HG03060 (cell line): ENCODE results near the gene KDELR1.
"Not testable (repeated sequence)": the region's sequence is repeated elsewhere in the genome, so short reads cannot be mapped to it uniquely, and the experiment has no call there.

ENCODE experiments used
- ATAC-seq: cut with Tn5 transposase; IDR thresholded peaks from one replicate; pipeline ENCODE4 v1.9.1; 2021; ENCODE audit warnings: low read depth, moderate number of reproducible peaks; ENCODE audit not compliant: unreplicated experiment

KDELR1 gene

DNA sequence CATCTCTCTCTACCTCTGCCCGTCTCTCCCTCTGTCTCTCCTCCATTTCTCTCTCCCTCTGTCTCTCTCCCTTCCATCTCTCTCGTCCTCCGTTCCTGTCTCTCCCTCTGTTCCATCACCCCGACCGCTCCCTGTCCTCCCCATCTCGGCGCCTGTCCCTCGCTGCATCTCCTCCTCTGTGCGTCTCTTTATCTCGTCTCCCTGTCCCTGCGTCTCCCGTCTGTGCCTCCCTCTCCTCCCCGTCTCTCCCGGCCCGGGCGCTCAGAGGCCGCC lies 6.7 kb upstream of the KDELR1 start:
- no peak for ATAC-seq

DNA sequence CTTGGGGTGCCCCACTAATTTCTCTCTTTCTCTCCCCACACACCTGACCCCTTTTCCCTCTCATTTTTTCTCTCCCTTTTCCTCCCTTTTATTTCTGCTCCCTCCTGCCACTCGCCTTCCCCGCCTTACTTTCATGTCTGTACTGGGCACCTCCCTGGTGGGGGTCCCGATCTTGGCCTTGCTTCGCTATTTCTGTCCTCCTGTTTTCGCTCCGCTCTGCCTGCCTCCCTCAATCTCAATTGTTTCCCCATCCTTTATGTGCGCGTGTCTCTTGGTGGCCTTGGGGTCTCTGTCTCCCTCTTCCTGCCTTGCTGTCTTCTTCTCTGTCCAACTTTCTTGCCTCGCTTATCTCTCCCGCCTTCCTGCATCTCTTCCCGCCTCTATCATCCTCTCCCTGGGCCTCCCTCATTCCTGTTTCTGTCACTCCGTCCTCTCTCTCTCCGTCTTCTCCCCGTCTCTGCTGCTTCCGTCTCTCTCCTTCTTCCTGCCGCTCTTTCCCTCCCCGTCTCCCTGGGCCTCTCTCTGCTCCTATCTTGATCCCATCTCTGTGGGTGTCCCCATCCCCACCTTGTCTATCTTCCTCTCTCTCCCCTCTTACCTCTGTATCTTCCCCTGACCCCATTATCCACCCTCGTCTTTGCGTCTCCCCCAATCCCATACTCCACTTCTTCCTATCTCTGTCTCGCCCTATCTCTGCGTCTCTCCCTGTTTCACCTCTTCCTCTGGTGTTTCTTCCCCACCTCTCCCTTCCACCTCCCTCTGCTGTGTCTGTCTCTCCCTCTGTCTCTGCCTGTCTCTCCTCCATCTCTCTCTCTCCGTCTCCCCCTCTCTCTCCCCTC lies 6.1 kb upstream of the KDELR1 start:
- no peak for ATAC-seq

- ATAC-seq: no peak
Observed at GRCh38 chr19:48396824-48397176, 5.4 kb upstream of the KDELR1 start.

GRCh38 chr19:48396016-48396823 lies 4.9 kb upstream of the KDELR1 start:
- ATAC-seq: no peak

DNA sequence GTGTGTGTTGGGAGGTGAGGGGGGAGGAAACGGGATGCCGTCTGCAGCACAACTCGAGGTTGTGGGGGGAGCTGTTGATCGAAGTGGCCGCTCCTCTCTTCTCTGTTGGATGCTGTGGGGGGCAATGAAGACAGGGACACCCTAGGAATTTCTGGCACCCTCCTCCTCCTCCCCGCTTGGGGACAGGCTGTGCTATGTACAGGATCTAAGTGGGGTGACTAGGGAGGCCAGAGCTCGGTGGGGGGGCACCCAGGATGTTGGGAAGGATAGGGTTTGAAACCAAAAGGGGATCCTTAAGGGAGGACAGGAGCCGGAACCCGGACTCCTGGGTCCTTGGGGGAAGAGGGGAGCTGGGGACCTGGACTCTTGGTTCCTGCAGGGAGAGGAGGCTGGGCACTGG lies 4.1 kb upstream of the KDELR1 start:
- no peak for ATAC-seq

DNA sequence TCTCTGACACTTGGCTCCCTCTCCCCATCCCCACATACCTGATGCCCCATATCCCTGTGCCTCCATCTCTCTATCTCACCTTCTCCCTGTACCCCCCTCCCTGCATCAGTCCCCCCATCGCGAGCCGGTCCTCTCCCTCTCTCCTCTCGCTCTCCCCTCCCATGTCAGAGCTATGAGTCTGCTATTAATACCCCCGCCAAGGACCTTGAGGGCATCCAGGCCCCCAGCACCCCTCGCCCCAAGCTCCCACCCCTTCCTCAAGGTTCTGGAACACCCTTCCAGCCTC lies 3.8 kb upstream of the KDELR1 start:
- no peak for ATAC-seq

GRCh38 chr19:48394331-48395169 lies 3.2 kb upstream of the KDELR1 start:
- no peak for ATAC-seq

- no peak for ATAC-seq
Observed at GRCh38 chr19:48393559-48394330, 2.4 kb upstream of the KDELR1 start, which contains the start of gene GRIN2D. Gene GRIN2D, plus strand, starts transcription at chr19:48393668. Its CDS starts 4,725 bp downstream, at chr19:48398393.

- no peak for ATAC-seq
Observed at GRCh38 chr19:48392860-48393558, 1.7 kb upstream of the KDELR1 start.

- ATAC-seq: not testable (repeated sequence)
Observed at GRCh38 chr19:48392006-48392344, 624 bp upstream of the KDELR1 start.

DNA sequence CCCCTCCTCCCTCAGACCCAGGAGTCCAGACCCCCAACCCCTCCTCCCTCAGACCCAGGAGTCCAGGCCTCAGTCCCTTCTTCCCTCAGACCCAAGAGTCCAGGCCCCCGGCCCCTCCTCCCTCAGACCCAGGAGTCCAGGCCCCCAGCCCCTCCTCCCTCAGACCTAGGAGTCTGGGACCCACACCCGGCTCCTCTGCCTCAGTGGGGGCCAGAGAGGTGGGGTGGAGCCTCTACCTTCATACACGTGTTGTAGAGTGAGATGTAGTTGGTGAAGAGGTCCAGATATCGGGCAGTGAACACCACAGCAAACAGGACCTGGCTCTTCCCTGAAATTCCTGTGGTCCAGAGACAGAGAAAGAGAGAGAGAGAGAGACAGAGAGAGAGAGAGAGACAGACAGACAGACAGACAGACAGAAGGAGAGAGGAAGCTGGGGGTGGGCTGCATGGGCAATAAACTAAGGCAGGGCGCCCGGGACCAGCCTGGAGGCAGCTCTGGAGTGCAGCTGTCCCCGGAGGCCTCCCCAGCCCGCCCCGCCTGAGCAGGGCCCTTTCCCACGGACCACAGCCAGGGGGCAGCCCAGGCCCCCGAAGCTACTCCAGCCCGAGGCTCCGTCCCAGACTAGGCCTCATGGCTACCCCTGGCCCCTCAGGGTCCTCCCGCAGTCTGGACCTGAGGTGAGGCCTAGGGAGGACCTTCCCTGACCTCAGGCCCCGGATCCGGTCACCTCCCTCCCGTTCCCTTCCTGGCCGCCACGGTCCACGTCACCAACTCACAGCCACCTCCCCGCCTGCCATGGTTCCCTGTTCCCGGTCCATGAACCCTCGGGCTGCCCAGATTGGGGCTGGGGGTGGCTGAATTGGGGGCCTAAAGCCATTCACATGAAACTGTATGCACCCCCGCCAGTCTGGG lies 907 bp downstream of the KDELR1 start:
- no peak for ATAC-seq

DNA sequence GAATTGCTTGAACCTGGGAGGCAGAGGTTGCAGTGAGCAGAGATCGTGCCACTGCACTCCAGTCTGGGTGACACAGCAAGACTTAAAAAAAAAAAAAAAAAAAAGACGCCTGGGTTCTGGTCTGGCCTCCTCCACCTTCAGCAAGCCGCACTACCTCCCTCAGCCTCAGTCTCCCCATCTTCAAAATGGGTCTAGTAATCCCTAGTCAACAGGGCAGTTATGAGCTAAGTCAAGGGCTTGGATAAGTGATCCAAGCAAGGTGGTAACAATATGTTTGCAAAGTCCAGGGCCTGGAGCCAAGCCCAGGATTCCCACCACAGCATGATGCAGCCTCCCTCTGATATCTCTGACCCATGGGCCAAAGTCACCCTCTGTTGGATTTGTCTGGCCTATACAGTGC lies 4.4 kb downstream of the KDELR1 start:
- ATAC-seq: no peak

GRCh38 chr19:48385461-48386087 lies 5.8 kb downstream of the KDELR1 start:
- no peak for ATAC-seq

GRCh38 chr19:48382286-48382685 lies 9.1 kb downstream of the KDELR1 start:
- ATAC-seq: no peak

DNA sequence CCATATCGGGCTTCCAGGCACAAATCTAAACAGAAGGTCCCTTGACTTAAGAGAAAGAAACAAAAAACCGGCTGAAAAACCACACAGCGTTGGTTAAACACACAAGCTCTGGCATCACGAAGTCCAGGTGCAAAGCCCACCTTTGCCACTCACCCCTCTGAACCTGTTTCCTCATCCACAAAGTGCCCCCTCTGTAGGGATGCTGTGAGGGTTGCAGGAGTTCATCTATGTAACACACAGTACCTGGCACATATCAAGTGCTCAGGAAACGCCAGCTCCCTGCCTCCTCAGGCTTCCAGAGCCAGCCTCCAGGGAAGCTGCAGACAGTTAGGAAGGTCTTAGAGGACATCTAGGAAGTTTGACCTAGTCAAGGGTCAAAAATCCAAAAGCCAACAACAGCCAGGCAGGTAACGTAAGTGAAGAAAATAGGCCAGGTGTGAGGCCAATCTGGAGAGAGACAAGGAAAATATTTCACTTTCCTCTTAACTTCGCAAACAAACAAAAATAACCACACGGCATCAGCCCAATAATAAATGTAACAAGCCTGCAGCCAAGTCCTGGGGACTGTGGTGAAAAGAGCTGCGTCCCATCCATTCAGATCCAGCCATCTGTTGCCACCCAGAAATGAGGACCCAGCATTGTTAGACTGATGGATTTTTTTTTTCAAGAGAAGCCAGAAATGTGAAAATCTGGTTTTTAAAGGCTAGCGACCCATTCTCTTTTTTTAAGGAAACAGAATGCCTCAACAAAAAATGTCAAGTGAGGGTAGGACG lies 10.0 kb downstream of the KDELR1 start:
- no peak for ATAC-seq

DNA sequence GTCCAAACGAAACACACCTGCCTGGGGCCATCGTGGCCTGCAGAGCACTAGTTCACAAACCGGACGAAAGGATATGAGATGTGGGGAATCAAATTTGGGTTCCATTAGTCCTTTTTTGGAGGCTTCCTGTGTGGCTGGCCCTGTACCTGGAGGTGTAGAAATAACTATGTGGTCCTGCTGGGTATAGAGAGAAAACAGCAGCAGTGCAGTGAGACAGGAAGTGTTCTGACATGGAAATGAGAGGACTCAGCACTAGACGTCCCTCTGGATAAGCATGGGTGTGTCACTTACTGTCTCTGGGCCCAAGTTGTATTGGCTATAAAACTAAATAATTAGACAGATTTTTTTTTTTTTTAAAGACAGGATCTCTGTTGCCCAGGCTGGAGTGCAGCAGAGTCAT lies 12.3 kb downstream of the KDELR1 start:
- no peak for ATAC-seq

- ATAC-seq: no peak
Observed at GRCh38 chr19:48378194-48378570, 13.2 kb downstream of the KDELR1 start.

DNA sequence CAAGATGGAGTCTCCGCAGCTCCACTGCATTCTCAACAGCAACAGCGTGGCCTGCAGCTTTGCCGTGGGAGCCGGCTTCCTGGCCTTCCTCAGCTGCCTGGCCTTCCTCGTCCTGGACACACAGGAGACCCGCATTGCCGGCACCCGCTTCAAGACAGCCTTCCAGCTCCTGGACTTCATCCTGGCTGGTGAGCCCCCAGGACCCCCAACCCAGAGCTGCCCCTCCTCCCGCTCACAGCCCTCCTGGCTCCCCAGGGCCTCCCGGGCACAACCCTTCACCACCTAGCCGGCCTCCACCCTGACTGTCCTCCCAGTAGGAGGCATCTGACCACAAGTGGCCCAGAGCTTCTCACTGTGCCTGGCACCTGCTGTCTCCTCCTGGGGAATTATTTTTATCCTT lies 17.8 kb downstream of the KDELR1 start:
- ATAC-seq: no peak
